Immature natural killer cell (primary cell): ENCODE results near the gene RAMAC. TPM values are rescaled to one million over a fixed set of nuclear protein-coding genes. Genes with fewer than 3 reads are reported as not detected.
"Not testable (repeated sequence)": the region's sequence is repeated elsewhere in the genome, so short reads cannot be mapped to it uniquely, and the experiment has no call there.

Source experiments
- DNase-seq, 3 donors: peaks; one replicate each; pipeline ENCODE4 v3.0.0; 2022; ENCODE audit warnings: mixed read lengths in 1 of 3
- H3K27ac Mint-ChIP-seq, 6 donors: one replicate each; pipeline ENCODE4 v1.8.0; 2020; ENCODE audit warnings: mixed read lengths in 6 of 6, mild to moderate bottlenecking in 5 of 6, inconsistent platforms in 4 of 6, moderate library complexity in 3 of 6
- H3K27me3 Mint-ChIP-seq, 3 donors: one replicate each; pipeline ENCODE4 v1.8.0; 2020 to 2021; ENCODE audit warnings: low read depth in 3 of 3, mild to moderate bottlenecking in 3 of 3, mixed read lengths in 3 of 3, moderate library complexity in 3 of 3, inconsistent platforms in 1 of 3
- H3K36me3 Mint-ChIP-seq, 3 donors: one replicate each; pipeline ENCODE4 v1.8.0; 2020; ENCODE audit warnings: mixed read lengths in 3 of 3, inconsistent platforms in 2 of 3, mild to moderate bottlenecking in 2 of 3
- H3K4me1 Mint-ChIP-seq, 2 donors: one replicate each; pipeline ENCODE4 v1.8.0; 2020; ENCODE audit warnings: inconsistent platforms in 2 of 2, mild to moderate bottlenecking in 2 of 2, mixed read lengths in 2 of 2, moderate library complexity in 1 of 2
- H3K4me3 Mint-ChIP-seq, 5 donors: one replicate each; pipeline ENCODE4 v1.8.0; 2020; ENCODE audit warnings: mild to moderate bottlenecking in 5 of 5, mixed read lengths in 5 of 5, inconsistent platforms in 3 of 5, moderate library complexity in 3 of 5
- H3K9me3 Mint-ChIP-seq, 6 donors: one replicate each; pipeline ENCODE4 v1.8.0; 2020; ENCODE audit warnings: mild to moderate bottlenecking in 6 of 6, mixed read lengths in 6 of 6, inconsistent platforms in 4 of 6, moderate library complexity in 3 of 6
- polyA plus RNA-seq, 3 donors: library from polyadenylated mRNA; unstranded; fragments of 300-500 nt; fragmentation: Illumina TruSeq; gene quantifications; one replicate each; pipeline ENCODE4 v1.2.3, GENCODE V29; 2021

The RAMAC gene
- polyA plus RNA-seq, 3 donors from 2014 or later: 37.8 to 75.7 (median 52.6) TPM

DNA sequence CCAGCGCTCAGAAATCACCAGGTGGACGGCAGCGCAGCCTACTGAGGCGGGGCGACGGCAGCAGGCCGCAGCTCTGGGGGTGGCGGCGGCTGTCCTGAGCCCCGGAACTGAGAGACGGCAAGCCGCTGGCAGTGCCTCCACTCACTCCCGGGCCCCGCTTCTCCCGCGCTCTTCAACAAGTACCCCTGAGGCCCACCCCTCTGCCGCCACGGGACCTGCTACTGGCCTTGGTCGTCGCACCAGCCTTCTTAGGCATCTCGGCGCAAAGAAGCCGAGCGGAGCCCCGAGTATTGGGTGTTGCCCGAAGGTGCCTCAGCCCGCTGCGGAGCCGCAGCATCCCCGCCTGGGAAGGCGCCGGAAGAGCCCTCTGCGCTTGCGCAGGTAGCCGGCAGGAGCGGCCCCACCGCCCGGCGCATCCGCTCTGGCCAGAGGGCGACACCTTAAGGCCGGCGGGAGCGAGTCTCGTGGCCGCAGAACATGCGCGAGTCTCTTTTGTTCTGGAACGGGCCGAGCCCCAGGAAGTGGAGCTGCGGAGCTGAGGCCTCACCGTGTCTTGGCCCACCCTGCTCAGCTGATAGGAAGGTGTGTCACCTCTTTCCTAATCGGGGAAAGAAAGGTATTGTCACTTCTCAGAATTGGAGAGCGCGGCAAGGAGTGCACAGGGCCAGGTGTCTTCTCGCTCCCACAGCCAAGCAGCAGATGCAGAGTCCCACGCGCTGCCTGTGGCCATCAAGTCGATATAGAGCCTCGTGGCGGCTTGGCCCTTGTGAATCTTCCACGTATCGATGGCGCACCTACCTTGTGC lies 25.5 kb downstream of the RAMAC start, which contains the start of gene C15orf40:
C15orf40 (minus strand) TSS at position 369 of the 805 bp plus-strand sequence; CDS start at position 337, 32 bp downstream.
- peaks cover 0 to 2% (median 0%) of the 10 kb centered on the region in 6 donors for H3K9me3 Mint-ChIP-seq
- H3K4me1 Mint-ChIP-seq: peaks cover 42 to 48% of the 10 kb centered on the region in 2 donors
- peak within 1 kb of the TSS; percentile 94 to 100 (median 99) for H3K4me3 Mint-ChIP-seq
- H3K36me3 Mint-ChIP-seq: peaks cover 0 to 9% (median 3%) of the 10 kb centered on the region in 3 donors
- DNase-seq: peak; percentile 88 to 91 (median 90)
- H3K27ac Mint-ChIP-seq: peak within 1 kb of the TSS; percentile 85 to 99 (median 98)
- H3K27me3 Mint-ChIP-seq: peaks cover 3 to 7% (median 4%) of the 10 kb centered on the region in 3 donors

DNA sequence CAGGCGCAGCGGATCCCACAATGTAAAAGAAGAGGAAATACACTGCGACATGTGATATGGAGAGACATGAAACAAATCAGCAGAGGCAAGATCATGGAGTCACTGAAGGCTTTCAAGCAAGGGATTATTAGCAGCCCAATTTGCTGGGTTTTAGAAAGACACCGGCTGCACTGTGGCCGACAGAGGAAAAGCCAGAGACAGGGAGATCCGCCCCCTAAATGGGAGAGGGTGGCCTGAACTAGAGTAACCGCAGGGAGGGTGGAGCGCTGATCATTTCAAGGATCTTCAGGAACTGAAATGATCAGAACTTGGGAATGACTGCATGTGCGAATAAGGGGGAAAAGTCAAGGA lies 26.0 kb downstream of the RAMAC start:
- Mint-ChIP-seq H3K27me3 (peaks cover 3 to 7% (median 4%) of the 10 kb centered on the region in 3 donors), H3K4me1 (peaks cover 41 to 47% of the 10 kb centered on the region in 2 donors), H3K4me3 (peak overlapping the region; percentile 94 to 100 (median 99)), H3K9me3 (peaks cover 0 to 2% (median 0%) of the 10 kb centered on the region in 6 donors), H3K27ac (peak overlapping the region; percentile 85 to 99 (median 98)), H3K36me3 (peaks cover 2 to 7% (median 2%) of the 10 kb centered on the region in 3 donors)
- no peak for DNase-seq

DNA sequence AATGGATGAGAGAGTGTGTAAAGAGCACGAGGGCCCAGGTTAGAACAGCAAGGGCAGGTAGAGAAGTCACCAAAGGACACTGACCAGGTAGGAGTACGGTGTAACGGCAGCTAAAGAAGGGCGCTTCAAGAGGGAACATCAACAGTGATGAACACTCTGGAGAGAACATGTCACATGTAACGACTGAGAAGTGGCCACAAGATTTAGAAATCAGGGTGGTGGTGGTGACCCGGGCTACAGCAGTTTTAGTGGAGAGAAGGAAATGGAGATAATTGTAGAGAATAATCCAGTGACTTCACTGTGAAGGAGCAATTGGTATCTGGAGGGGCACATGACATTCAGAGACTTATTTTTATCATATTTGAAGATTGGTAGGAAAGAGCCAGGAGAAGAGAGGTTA lies 26.6 kb downstream of the RAMAC start:
- Mint-ChIP-seq H3K4me3 (peak overlapping the region; percentile 8 to 100 (median 97)), H3K4me1 (peaks cover 39 to 44% of the 10 kb centered on the region in 2 donors), H3K9me3 (peaks cover 0 to 2% (median 0%) of the 10 kb centered on the region in 6 donors), H3K36me3 (peaks cover 0 to 6% (median 4%) of the 10 kb centered on the region in 3 donors), H3K27ac (peak overlapping the region in 4 of 6 donors; percentile 95 to 99 (median 98)), H3K27me3 (peaks cover 3 to 7% (median 4%) of the 10 kb centered on the region in 3 donors)
- no peak for DNase-seq

DNA sequence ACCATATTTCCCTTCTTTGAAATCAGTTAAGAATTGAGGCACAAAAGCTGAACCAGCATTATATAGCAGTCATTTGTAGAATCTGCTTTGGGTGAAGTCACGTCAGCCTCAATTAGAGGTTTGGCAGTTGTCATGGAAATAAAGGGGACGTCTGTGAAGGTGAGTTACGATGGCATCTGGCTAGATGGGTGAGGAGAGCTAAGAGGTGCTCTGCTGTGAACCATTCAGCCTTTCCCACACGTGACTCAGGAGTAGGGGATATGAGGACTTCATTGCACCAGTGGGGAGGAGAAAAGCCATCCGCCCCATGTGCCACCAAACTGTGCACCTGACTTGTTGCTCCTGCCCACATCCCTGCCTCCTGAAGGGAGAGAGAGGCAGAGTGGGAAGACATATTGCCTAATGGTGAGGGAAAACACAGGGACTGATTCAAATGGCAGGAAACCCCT lies 28.2 kb downstream of the RAMAC start:
- Mint-ChIP-seq H3K27me3 (peaks cover 3 to 7% (median 4%) of the 10 kb centered on the region in 3 donors), H3K4me1 (peaks cover 36 to 43% of the 10 kb centered on the region in 2 donors), H3K4me3 (no peak overlapping the region), H3K9me3 (peaks cover 0 to 2% (median 0%) of the 10 kb centered on the region in 6 donors), H3K36me3 (peaks cover 0 to 9% (median 4%) of the 10 kb centered on the region in 3 donors), H3K27ac (peak overlapping the region in 5 of 6 donors; percentile 13 to 69 (median 17))
- no peak for DNase-seq

DNA sequence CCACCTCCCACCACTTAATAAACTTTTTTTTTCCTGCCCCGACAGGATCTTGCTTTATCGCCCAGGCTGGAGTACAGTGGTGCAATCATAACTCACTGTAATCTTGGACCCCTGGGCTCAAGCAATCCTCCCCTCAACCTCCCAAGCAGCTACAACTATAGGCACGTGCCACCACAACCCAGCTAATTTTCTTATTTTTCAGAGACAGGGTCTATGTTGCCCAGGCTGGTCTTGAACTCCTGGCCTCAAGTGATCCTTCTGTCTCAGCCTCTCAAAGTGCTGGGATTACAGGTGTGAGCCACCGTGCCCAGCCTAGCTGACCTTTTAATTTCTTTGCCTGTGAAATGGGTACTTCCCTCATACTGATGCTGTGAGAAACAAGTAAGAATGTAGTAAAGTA lies 29.4 kb downstream of the RAMAC start:
- H3K27me3 Mint-ChIP-seq: peaks cover 3 to 7% (median 4%) of the 10 kb centered on the region in 3 donors
- peak overlapping the region in 2 of 6 donors; percentile 62 to 74 for H3K27ac Mint-ChIP-seq
- H3K4me3 Mint-ChIP-seq: no peak overlapping the region
- peaks cover 0 to 2% (median 0%) of the 10 kb centered on the region in 6 donors for H3K9me3 Mint-ChIP-seq
- DNase-seq: no peak
- peaks cover 1 to 10% (median 4%) of the 10 kb centered on the region in 3 donors for H3K36me3 Mint-ChIP-seq
- H3K4me1 Mint-ChIP-seq: peaks cover 28 to 32% of the 10 kb centered on the region in 2 donors

- Mint-ChIP-seq H3K4me1 (peaks cover 16 to 19% of the 10 kb centered on the region in 2 donors), H3K36me3 (peaks cover 4 to 12% (median 4%) of the 10 kb centered on the region in 3 donors), H3K27me3 (no peaks in the 10 kb centered on the region), H3K9me3 (peaks cover 0 to 2% (median 0%) of the 10 kb centered on the region in 6 donors), H3K27ac (peak overlapping the region in 2 of 6 donors; percentile 17 to 59), H3K4me3 (no peak overlapping the region)
- DNase-seq: no peak
These were observed 30.9 kb downstream of the RAMAC start for GRCh38 chr15:83016906-83017305.

GRCh38 chr15:83018436-83018835 lies 32.4 kb downstream of the RAMAC start:
- Mint-ChIP-seq H3K4me3 (no peak overlapping the region), H3K27me3 (no peaks in the 10 kb centered on the region), H3K27ac (no peak overlapping the region), H3K4me1 (peaks cover 5 to 7% of the 10 kb centered on the region in 2 donors), H3K9me3 (no peaks in the 10 kb centered on the region), H3K36me3 (peaks cover 4 to 12% (median 4%) of the 10 kb centered on the region in 3 donors)
- no peak for DNase-seq

DNA sequence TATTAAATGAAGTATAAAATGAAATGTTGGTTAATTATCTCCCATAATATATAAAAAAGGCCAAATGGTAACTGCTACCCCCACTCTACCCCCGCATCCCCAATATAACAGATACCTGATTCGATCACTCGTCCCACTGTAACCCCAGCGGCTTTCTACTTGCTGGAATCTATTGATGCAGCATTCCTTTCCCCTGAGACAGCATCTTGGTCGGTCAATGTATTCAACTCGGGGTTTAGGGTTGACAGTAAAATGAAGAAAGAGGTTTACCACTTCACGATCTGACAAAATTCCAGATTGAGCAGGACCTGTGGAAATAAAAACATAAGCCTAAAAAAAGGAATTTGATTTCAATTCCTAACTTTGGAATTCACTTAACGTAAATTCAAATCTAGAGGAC lies 44.0 kb downstream of the RAMAC start:
- Mint-ChIP-seq H3K9me3 (no peaks in the 10 kb centered on the region), H3K4me1 (peaks cover 14 to 35% of the 10 kb centered on the region in 2 donors), H3K4me3 (no peak overlapping the region), H3K27me3 (peaks cover 0 to 5% (median 3%) of the 10 kb centered on the region in 3 donors), H3K36me3 (peaks cover 18 to 25% (median 22%) of the 10 kb centered on the region in 3 donors), H3K27ac (no peak overlapping the region)
- no peak for DNase-seq

- Mint-ChIP-seq H3K36me3 (peaks cover 22 to 31% (median 25%) of the 10 kb centered on the region in 3 donors), H3K4me1 (peaks cover 23 to 47% of the 10 kb centered on the region in 2 donors), H3K27ac (peak overlapping the region in 2 of 6 donors; percentile 6 to 18)
- DNase-seq, H3K27me3 Mint-ChIP-seq, H3K4me3 Mint-ChIP-seq, H3K9me3 Mint-ChIP-seq: not testable (repeated sequence)
These were observed 45.2 kb downstream of the RAMAC start for GRCh38 chr15:83031234-83031633.

GRCh38 chr15:83036253-83036652 lies 50.2 kb downstream of the RAMAC start:
- Mint-ChIP-seq H3K27ac (peak overlapping the region in 5 of 6 donors; percentile 7 to 70 (median 38)), H3K27me3 (peaks cover 0 to 4% (median 0%) of the 10 kb centered on the region in 3 donors), H3K4me1 (peaks cover 49 to 79% of the 10 kb centered on the region in 2 donors), H3K9me3 (no peaks in the 10 kb centered on the region), H3K36me3 (peaks cover 14 to 40% (median 16%) of the 10 kb centered on the region in 3 donors), H3K4me3 (no peak overlapping the region)
- no peak for DNase-seq

DNA sequence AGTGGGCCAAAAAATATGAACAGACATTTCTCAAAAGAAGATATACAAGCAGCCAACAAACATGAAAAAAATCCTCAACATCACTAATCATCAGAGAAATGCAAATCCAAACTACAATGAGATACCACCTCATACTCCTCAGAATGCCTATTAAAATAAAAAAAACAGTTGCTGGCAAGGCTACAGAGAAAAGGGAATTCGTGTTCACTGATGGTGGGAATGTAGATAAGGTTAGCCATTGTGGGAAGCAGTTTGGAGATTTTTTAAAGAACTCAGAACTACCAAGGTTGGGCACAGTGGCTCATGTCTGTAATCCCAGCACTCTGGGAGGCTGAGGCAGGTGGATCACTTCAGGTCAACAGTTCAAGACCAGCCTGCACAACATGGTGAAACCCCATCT lies 53.2 kb downstream of the RAMAC start:
- no peak for DNase-seq
- Mint-ChIP-seq H3K27me3 (peaks cover 0 to 4% (median 3%) of the 10 kb centered on the region in 3 donors), H3K4me1 (peaks cover 48 to 73% of the 10 kb centered on the region in 2 donors), H3K9me3 (no peaks in the 10 kb centered on the region), H3K27ac (peak overlapping the region; percentile 28 to 79 (median 58)), H3K36me3 (peaks cover 9 to 44% (median 14%) of the 10 kb centered on the region in 3 donors), H3K4me3 (no peak overlapping the region)
